K562 treated with DMSO at 1 percent for 24 hours (cell line): ENCODE data around the gene PCDHA11. TPM values are rescaled to one million over a fixed set of nuclear protein-coding genes. Genes with fewer than 3 reads are reported as not detected.

Source experiments
- total RNA-seq: library from RNA; unstranded; fragments of 300-600 nt; gene quantifications from 2 replicates; pipeline ENCODE4 v1.2.3, GENCODE V29; 2022; ENCODE audit warnings: low read depth; ENCODE audit not compliant: insufficient read depth

Gene PCDHA11, protein sequence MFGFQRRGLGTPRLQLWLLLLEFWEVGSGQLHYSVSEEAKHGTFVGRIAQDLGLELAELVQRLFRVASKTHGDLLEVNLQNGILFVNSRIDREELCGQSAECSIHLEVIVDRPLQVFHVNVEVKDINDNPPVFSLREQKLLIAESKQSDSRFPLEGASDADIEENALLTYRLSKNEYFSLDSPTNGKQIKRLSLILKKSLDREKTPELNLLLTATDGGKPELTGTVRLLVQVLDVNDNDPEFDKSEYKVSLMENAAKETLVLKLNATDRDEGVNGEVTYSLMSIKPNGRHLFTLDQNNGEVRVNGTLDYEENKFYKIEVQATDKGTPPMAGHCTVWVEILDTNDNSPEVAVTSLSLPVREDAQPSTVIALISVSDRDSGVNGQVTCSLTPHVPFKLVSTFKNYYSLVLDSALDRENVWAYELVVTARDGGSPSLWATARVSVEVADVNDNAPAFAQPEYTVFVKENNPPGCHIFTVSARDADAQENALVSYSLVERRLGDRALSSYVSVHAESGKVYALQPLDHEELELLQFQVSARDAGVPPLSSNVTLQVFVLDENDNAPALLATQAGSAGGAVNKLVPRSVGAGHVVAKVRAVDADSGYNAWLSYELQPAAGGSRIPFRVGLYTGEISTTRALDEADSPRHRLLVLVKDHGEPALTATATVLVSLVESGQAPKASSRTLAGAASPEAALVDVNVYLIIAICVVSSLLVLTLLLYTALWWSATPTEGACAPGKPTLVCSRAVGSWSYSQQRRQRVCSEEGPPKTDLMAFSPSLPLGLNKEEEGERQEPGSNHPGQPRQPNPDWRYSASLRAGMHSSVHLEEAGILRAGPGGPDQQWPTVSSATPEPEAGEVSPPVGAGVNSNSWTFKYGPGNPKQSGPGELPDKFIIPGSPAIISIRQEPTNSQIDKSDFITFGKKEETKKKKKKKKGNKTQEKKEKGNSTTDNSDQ
- total RNA-seq: not detected in 2 replicates

DNA sequence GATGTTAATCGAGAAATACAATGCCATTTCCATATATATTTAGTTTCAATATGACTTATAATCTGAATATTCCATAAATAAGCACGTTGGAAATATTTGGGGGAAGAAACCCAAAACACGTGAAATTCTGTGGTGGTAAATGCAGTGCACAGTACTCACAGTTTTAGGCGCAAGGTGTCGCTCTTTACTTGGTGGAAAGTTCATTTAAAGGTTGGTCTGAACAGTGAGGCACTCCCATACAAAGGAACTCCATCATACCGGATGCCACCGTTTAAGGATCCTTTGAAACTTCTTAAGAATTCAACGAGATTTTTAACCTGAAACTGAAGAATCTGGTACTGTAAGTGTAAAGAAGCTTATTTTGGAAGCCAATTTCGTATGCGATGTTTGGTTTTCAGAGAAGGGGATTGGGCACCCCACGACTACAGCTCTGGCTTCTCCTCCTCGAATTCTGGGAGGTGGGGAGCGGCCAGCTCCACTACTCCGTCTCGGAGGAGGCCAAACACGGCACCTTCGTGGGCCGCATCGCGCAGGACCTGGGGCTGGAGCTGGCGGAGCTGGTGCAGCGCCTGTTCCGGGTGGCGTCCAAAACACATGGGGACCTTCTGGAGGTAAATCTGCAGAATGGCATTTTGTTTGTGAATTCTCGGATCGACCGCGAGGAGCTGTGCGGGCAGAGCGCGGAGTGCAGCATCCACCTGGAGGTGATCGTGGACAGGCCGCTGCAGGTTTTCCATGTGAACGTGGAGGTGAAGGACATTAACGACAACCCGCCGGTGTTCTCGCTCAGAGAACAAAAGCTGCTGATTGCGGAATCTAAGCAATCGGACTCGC lies at the start of gene PCDHA11:
PCDHA11 (plus strand) TSS at position 237 of the 834 bp plus-strand sequence; CDS start at position 384, 147 bp downstream.

DNA sequence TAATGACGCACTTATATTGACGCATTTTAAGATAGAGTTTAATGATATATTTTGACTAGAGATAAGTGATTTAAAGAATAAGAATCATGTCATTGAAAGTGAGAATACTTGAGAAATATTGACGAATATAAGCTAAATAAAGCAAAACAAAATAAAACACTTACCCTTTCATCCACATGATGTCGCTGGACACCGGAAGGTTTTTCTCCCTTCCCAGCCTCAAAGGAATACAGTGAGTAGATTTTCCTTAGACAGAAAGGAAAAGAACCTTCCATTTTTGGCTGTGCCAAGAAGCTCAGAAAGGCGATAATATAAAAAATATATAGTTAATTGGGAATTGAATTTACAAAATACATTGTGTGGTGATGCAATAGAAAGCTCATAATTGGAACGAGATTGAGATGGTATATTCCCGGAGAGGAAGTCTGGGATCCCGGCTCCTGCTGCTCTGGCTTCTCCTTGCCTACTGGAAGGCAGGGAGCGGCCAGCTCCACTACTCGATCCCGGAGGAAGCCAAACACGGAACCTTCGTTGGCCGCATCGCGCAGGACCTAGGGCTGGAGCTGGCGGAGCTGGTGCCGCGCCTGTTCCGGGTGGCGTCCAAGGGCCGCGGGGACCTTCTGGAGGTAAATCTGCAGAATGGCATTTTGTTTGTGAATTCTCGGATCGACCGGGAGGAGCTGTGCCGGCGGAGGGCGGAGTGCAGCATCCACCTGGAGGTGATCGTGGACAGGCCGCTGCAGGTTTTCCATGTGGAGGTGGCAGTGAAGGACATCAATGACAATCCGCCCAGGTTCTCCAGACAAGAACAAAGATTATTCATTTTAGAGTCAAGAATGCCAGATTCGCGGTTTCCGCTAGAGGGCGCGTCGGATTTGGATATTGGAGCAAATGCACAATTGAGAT lies 47.1 kb upstream of the PCDHA11 start, which contains the start of gene PCDHA5:
PCDHA5 (plus strand) TSS at position 239 of the 906 bp plus-strand sequence.

GRCh38 chr5:140827704-140828361 lies 40.9 kb upstream of the PCDHA11 start, which contains the start of gene PCDHA6:
Gene PCDHA6 (plus strand): TSS chr5:140827960. CDS start chr5:140828092, 132 bp downstream.

DNA sequence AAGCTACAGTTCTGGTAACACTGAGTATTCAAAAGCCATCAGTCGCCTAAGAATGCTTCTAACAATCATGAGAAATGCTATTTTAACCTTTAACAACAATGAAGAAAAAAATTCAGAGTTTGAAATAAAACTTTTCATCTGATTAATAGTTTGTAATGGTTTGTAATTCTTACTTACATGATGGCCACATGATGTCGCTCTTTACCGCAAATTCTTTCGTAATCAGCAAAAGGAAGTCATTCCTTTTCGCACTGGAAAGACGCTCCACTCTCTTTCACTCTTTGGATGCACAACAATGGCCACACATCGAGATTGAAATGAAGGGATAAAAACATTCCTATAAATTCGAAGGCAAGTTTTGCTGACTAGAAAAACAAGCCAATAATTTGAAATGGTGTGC lies 34.8 kb upstream of the PCDHA11 start, which contains the start of gene PCDHA7:
PCDHA7 (plus strand) TSS at position 277 of the 400 bp plus-strand sequence; CDS start at position 392, 115 bp downstream.

GRCh38 chr5:140840978-140841962 lies 27.5 kb upstream of the PCDHA11 start, which contains the start of gene PCDHA8:
Gene PCDHA8 (plus strand): TSS chr5:140841187. CDS start chr5:140841322, 135 bp downstream.

DNA sequence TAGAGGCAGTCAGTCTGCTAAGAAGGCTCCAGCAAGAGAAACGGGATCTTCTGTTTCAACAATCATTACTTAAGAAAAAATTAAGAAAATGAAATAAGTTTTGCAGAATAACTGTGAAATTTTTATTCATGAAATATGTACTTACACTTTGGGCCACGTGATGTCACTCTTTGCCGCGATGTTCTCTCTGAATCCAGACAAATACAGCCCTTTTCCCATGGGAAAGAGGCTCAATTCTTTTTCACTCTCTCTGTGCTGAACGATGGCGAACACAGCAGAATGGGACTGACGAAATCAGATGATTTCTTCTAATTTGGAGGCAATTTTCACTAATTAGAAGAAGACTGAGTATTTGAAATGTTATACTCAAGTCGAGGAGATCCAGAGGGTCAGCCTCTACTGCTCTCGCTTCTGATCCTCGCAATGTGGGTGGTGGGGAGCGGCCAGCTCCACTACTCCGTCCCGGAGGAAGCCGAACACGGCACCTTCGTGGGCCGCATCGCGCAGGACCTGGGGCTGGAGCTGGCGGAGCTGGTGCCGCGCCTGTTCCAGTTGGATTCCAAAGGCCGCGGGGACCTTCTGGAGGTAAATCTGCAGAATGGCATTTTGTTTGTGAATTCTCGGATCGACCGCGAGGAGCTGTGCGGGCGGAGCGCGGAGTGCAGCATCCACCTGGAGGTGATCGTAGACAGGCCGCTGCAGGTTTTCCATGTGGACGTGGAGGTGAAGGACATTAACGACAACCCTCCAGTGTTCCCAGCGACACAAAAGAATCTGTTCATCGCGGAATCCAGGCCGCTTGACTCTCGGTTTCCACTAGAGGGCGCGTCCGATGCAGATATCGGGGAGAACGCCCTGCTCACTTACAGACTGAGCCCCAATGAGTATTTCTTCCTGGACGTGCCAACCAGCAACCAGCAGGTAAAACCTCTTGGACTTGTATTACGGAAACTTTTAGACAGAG lies 20.3 kb upstream of the PCDHA11 start, which contains the start of gene PCDHA9:
PCDHA9 (plus strand) TSS at position 244 of the 964 bp plus-strand sequence; CDS start at position 358, 114 bp downstream.

GRCh38 chr5:140855772-140856674 lies 12.7 kb upstream of the PCDHA11 start, which contains the start of gene PCDHA10:
Gene PCDHA10 (plus strand): TSS chr5:140855897. CDS start chr5:140856049, 152 bp downstream.

DNA sequence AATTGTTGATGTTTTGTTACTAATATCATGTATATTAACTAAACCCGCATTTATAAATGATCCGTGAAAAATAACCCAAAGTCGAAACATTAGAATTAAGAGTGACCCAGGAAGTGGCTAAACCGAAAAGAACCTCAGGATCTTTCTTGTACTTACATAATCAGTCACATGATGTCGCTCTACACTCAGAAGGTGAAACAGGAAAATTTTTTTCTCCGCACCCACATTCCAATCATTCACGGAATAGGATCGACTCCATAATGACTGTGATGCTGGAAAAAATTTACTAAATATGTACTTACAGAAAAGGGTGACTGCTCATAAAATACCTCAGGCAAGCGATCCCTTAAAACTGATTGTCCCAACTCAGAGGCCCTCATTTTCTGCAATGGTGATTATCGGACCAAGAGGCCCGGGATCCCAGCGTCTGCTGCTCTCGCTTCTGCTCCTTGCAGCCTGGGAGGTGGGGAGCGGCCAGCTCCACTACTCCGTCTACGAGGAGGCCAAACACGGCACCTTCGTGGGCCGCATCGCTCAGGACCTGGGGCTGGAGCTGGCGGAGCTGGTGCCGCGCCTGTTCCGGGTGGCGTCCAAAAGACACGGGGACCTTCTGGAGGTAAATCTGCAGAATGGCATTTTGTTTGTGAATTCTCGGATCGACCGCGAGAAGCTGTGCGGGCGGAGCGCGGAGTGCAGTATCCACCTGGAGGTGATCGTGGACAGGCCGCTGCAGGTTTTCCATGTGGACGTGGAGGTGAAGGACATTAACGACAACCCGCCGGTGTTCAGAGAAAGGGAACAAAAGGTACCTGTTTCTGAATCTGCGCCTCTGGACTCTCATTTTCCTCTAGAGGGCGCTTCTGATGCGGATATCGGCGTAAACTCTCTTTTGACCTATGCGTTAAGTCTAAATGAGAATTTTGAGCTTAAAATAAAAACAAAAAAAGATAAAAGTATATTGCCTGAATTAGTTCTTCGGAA lies 6.6 kb downstream of the PCDHA11 start, which contains the start of gene PCDHA12:
PCDHA12 (plus strand) TSS at position 224 of the 981 bp plus-strand sequence; CDS start at position 389, 165 bp downstream.

DNA sequence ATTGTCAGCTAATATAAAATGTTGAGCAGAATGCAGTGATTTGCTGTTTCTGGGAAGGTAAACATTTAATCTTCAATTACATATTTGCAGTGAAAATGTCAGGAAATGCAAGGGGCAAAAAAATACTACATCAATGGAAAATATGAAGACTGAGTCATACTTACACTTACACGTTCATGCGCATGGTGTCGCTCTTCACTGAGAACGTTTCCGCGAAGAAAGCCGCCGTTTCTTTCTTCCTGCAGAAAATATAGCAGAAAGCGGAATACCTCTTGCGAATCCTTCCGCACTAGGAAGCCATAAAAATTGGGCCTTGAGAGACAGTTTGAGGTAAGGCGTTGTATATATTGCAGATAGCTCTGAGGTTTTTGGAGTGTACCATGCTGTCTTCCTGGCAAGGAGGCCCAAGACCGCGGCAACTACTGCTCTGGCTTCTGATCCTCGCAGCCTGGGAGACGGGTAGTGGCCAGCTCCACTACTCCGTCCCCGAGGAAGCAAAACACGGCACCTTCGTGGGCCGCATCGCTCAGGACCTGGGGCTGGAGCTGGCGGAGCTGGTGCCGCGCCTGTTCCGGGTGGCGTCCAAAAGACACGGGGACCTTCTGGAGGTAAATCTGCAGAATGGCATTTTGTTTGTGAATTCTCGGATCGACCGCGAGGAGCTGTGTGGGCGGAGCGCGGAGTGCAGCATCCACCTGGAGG lies 13.3 kb downstream of the PCDHA11 start, which contains the start of gene PCDHA13:
PCDHA13 (plus strand) TSS at position 236 of the 702 bp plus-strand sequence; CDS start at position 381, 145 bp downstream.

Other genes with a start within 250 kb of the PCDHA11 start
- 1.1 and 1.6 TPM in 2 replicates for gene CD14, start 235.8 kb upstream of the PCDHA11 start, total RNA-seq
- 15.2 and 22.3 TPM in 2 replicates for gene TMCO6, start 229.5 kb upstream of the PCDHA11 start, total RNA-seq
- 215 and 263 TPM in 2 replicates for gene NDUFA2, start 221.3 kb upstream of the PCDHA11 start, total RNA-seq
- 149 and 175 TPM in 2 replicates for gene IK, start 221.1 kb upstream of the PCDHA11 start, total RNA-seq
- gene WDR55, start 204.1 kb upstream of the PCDHA11 start, total RNA-seq: 42.8 and 44.6 TPM in 2 replicates
- 2.2 and 4.9 TPM in 2 replicates for gene DND1, start 195.4 kb upstream of the PCDHA11 start, total RNA-seq
- gene HARS1, start 177.6 kb upstream of the PCDHA11 start, total RNA-seq: 63.3 and 68.0 TPM in 2 replicates
- gene HARS2, start 177.5 kb upstream of the PCDHA11 start, total RNA-seq: 19.8 and 20.5 TPM in 2 replicates
- 44.2 and 45.1 TPM in 2 replicates for gene ZMAT2, start 168.5 kb upstream of the PCDHA11 start, total RNA-seq
- not detected in 2 replicates for gene PCDHA1, start 82.8 kb upstream of the PCDHA11 start, total RNA-seq
- not detected in 2 replicates for gene PCDHA2, start 74.1 kb upstream of the PCDHA11 start, total RNA-seq
- gene PCDHA3, start 67.9 kb upstream of the PCDHA11 start, total RNA-seq: not detected in 2 replicates
- not detected in 2 replicates for gene PCDHA4, start 61.9 kb upstream of the PCDHA11 start, total RNA-seq
- 0.13 TPM in 1 of 2 replicates, not detected in the other for gene PCDHA5, start 47.3 kb upstream of the PCDHA11 start, total RNA-seq
- not detected in 2 replicates for gene PCDHA6, start 41.0 kb upstream of the PCDHA11 start, total RNA-seq
- gene PCDHA7, start 34.7 kb upstream of the PCDHA11 start, total RNA-seq: not detected in 2 replicates
- gene PCDHA8, start 27.8 kb upstream of the PCDHA11 start, total RNA-seq: not detected in 2 replicates
- gene PCDHA9, start 20.6 kb upstream of the PCDHA11 start, total RNA-seq: not detected in 2 replicates
- gene PCDHA10, start 13.1 kb upstream of the PCDHA11 start, total RNA-seq: not detected in 2 replicates
- not detected in 2 replicates for gene PCDHA12, start 6.4 kb downstream of the PCDHA11 start, total RNA-seq
- not detected in 2 replicates for gene PCDHA13, start 13.2 kb downstream of the PCDHA11 start, total RNA-seq
- not detected in 2 replicates for gene PCDHAC1, start 57.3 kb downstream of the PCDHA11 start, total RNA-seq
- gene PCDHAC2, start 97.5 kb downstream of the PCDHA11 start, total RNA-seq: not detected in 2 replicates
- gene PCDHB1, start 182.4 kb downstream of the PCDHA11 start, total RNA-seq: not detected in 2 replicates
- gene PCDHB2, start 225.7 kb downstream of the PCDHA11 start, total RNA-seq: 0.44 and 0.59 TPM in 2 replicates
- 0.31 and 0.35 TPM in 2 replicates for gene PCDHB3, start 231.5 kb downstream of the PCDHA11 start, total RNA-seq